OCI-LY7 (cell line): ENCODE measurements around the gene OGFRL1.

ENCODE experiments used
- CTCF ChIP-seq: fragments of 200-600 bp; sonication (generic); conservative IDR thresholded peaks from 2 replicates; pipeline ENCODE4 v1.5.1; 2014; ENCODE audit warnings: mild to moderate bottlenecking, antibody characterized with exemption, low read length, moderate library complexity, mixed read lengths
- EZH2phosphoT487 ChIP-seq: fragments of 200-600 bp; sonication (generic); IDR thresholded peaks from 2 replicates; pipeline ENCODE4 v1.6.1; 2018; ENCODE audit warnings: low read depth, borderline replicate concordance, mild to moderate bottlenecking, mixed run types, antibody characterized with exemption, low read length, moderate library complexity, mixed read lengths

- TF ChIP-seq CTCF: no peak
- TF ChIP-seq EZH2phosphoT487: no peak
These were observed 7.9 kb upstream of the OGFRL1 start for GRCh38 chr6:71280701-71281100.
